KOPT-K1 (cell line): ENCODE results near the gene RASSF5.

ENCODE experiments used
- H3K27ac ChIP-seq: fragments of 200-600 bp; sonication (generic); 2 replicates; pipeline ENCODE4 v1.5.1; 2016; ENCODE audit warnings: antibody characterized with exemption, mild to moderate bottlenecking, low read depth, low read length; ENCODE audit not compliant: poor library complexity, severe bottlenecking
- H3K36me3 ChIP-seq: fragments of 200-600 bp; sonication (generic); 2 replicates; pipeline ENCODE4 v1.5.1; 2017; ENCODE audit warnings: antibody characterized with exemption, mild to moderate bottlenecking, low read length, moderate library complexity; ENCODE audit not compliant: insufficient read depth
- H3K9me3 ChIP-seq: fragments of 200-600 bp; sonication (generic); 2 replicates; pipeline ENCODE4 v1.5.1; 2017; ENCODE audit warnings: antibody characterized with exemption, low read length, mild to moderate bottlenecking; ENCODE audit not compliant: insufficient read depth, poor library complexity, severe bottlenecking

Gene RASSF5

GRCh38 chr1:206500046-206500445, 7.3 kb upstream of the RASSF5 start:
- Histone ChIP-seq H3K27ac (no peak overlapping the region), H3K36me3 (peaks cover 44% of the 10 kb centered on the region), H3K9me3 (no peaks in the 10 kb centered on the region)

GRCh38 chr1:206501881-206502280, 5.5 kb upstream of the RASSF5 start:
- Histone ChIP-seq H3K36me3 (peaks cover 26% of the 10 kb centered on the region), H3K27ac (no peak overlapping the region), H3K9me3 (no peaks in the 10 kb centered on the region)

DNA sequence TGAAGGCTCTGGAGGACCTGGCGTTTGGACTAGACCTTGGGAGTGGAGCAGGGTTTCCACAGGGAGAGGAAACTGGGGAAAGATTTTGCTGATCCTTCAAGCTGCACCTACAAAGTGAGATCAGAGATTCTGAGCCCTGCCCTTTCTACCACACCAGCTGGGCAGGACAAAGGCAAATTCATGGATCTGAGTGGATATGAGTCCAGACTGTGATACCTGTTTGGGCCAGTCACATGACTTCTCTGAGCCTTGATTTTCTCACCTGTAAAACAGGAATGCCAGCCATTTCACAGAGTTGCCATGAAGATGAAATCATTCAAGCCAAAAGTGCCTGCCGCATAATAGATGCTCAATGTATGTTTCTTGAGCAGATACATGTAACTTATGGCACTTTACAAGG, 4.9 kb upstream of the RASSF5 start:
- H3K27ac ChIP-seq = no peak overlapping the region

DNA sequence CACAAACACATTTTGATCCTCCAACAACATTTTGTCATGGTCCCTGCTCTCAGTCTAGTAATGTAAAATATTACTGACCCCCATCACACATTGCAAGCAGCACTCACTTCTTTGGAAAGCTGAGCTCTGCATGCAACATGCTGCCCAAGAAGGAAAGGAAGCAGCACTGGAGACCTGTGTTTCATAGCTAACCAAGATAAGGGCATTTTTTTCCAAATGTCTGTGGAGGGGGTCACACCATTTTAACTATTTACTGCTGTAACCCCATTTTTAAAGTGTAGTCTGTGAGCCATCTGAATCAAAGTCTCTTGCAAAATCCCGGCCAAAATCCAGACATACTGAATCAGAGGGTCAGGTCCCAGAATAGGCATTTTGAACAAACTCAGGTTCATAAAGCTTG, 4.5 kb upstream of the RASSF5 start:
- H3K36me3 ChIP-seq = peaks cover 17% of the 10 kb centered on the region; the same call in 1 of the 2 replicates
- no peaks in the 10 kb centered on the region for H3K9me3 ChIP-seq
- no peak overlapping the region for H3K27ac ChIP-seq

More for the DNA sequence above, 4.9 kb upstream of the RASSF5 start:
- H3K9me3 ChIP-seq = no peaks in the 10 kb centered on the region
- H3K36me3 ChIP-seq = peaks cover 21% of the 10 kb centered on the region; the same call in 1 of the 2 replicates

- peaks cover 7% of the 10 kb centered on the region; the same call in 1 of the 2 replicates for H3K36me3 ChIP-seq
- no peak overlapping the region for H3K27ac ChIP-seq
- H3K9me3 ChIP-seq = no peaks in the 10 kb centered on the region
Observed at GRCh38 chr1:206503591-206504362, 3.6 kb upstream of the RASSF5 start.

DNA sequence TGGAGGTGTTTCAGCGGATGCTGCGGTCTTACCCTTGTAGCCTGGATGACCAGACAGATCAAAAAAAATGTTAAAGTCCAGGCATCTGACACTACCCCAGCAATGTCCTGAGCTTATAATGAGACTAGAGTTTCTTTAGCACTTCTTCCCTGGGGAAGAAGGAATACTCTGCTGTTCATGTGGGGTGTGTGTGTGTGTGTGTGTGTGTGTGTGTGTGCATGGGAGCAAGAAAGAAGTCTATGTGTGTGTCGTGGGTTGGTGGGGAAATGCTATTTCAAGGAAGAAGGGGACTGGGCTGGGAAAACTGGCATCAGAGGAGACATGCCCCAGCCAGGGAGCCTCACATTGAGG, 3.0 kb upstream of the RASSF5 start:
- Histone ChIP-seq H3K9me3 (no peaks in the 10 kb centered on the region), H3K36me3 (0 out of 2 replicates have a peak, but pooled peaks cover 4% of the 10 kb centered on the region), H3K27ac (no peak overlapping the region)

DNA sequence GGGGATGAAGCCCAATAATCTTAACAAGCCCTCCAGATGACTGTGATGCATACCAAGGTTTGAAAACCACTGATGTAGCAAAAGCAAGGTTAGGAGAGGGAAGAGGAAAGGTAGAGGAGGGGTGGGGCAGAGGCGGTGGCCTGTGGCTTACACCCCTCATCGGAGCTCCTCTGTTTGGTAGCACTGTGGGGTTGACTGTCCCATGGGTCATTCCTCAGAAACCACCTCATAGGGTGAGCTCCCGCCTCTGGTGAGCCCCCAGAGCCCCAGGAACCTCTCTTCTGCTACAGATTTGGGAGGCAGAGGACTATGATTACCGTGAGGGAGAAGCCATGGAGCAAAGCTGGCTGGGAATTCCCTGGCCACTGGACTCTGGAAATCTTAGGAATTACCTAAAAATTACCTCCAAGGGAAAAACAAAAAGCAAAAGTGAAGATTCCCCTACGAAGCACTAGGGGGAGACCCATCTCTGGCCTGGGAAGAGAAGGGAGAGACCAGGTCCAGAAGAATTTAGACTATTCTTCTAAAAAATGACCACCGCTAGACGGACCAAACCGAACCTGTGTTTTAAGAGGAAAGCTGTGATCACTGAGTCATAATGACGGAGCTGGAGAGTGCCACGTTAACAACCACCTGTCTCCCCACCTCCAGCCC, 1.5 kb upstream of the RASSF5 start:
- H3K27ac ChIP-seq = no peak overlapping the region
- H3K9me3 ChIP-seq = no peaks in the 10 kb centered on the region
- no peaks in the 10 kb centered on the region for H3K36me3 ChIP-seq

DNA sequence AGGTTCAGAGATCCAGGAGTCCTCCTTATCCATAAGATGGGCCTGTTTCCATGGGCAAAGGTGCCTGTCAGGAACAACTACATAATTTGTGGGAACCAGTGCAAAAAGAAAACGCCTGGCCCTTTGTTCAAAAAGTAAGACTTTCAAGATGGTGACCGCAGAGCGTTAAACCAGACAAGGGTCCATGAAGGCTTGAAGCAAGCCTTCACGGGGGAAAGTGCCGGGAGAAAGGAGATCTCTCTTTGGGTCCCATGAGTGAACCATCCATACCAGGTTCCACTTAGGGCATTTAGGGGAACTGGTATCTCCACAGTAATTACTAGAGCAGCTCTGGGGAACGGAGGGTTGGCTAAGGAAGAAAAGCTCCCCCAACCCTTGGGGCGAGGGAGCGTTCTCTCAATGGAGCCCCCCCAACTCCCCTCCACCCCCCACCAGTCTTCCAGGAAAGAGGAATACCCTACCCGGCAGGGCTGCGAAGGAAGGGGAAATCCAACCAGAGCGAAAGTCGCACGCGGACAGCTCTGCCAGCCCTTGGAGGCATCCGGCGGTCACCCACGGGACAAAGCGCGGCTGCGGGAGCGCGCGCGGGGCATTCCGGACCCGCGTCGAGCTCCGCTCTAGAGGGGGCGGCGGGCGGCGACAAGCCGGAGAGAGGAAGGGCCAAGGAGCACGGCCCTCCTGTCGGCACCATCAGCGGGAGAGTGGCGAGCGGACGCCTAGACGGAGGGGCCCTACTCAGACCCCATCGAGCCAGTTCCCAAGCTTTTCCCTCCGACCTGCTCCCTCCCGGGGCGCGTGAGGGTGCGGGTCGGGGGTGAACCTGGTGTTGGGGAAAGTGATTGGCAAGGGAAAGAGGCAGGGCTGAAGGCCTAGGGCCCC, 687 bp upstream of the RASSF5 start:
- no peaks in the 10 kb centered on the region for H3K36me3 ChIP-seq
- no peak overlapping the region for H3K27ac ChIP-seq
- H3K9me3 ChIP-seq = no peaks in the 10 kb centered on the region

DNA sequence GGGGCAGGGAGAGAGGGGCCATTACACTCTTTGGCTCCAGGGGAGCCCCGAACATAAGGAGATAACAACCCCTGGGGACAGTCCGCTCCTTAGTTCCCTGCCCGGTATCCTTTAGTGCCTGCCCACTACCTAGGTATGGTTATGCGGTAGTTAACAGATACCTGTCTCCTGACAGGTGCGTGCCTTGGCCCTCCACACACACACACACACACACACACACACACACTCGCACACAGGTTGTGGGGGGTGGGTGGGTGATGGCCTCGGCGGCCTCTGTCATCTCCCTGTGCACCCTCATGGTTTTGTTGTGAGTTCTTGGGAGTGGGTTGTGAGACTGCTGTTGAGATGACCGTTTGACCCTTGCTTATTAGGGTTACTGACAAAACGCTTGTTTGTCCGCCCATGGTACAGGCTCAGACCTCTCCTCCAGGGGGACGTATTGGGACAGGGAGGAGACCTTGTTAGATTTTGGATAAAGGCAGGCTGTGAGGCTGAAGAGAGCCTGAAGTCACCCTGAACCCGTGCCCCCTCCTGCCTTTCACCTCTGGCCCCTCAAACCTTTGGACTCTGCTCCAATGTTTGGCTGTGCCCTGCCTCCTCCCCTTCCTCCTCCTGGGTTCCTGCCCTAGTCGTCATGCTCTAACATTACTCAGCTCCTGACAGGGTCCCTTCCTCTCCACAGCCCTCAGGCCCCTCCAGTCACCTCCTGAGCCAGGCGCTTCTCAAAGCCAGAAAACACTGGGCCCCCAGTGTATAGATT, 979 bp downstream of the RASSF5 start:
- Histone ChIP-seq H3K27ac (no peak overlapping the region), H3K36me3 (no peaks in the 10 kb centered on the region), H3K9me3 (no peaks in the 10 kb centered on the region)

GRCh38 chr1:206508956-206509355, 1.6 kb downstream of the RASSF5 start:
- H3K36me3 ChIP-seq = no peaks in the 10 kb centered on the region

DNA sequence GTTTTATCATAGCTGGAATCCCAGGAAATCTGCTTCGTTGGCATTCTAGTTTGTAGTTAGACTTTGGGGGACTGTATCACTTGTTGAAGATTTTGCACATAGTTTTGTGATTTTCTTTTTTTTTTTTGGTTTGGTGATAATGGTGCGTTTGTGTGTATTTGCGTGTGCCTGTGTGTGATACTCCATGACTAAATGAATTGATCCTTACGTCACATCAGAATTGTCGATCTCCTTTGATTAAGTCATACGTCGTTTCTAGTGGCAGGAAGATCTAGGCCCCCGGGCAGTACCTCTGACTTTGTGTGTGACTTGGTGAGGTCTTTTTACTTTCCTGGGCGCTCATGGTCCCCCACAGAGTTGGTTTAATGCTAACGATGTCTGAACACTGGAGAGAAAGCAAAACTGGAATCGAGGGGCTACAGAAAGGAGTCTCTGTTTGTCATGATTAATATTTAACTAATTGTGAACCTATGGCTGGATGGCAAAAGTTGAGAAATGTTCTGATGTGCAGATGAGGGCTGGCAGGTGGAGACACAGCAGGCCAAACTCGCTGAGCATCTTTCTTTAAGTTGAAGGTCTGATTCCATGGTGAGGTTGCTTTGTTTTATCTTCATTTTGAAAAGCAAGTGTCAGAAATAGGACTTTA, 2.4 kb downstream of the RASSF5 start:
- Histone ChIP-seq H3K36me3 (no peaks in the 10 kb centered on the region), H3K27ac (no peak overlapping the region), H3K9me3 (no peaks in the 10 kb centered on the region)

More at GRCh38 chr1:206508956-206509355, 1.6 kb downstream of the RASSF5 start:
- no peaks in the 10 kb centered on the region for H3K9me3 ChIP-seq
- H3K27ac ChIP-seq = no peak overlapping the region

GRCh38 chr1:206510371-206510770, 3.0 kb downstream of the RASSF5 start:
- Histone ChIP-seq H3K27ac (no peak overlapping the region), H3K9me3 (no peaks in the 10 kb centered on the region), H3K36me3 (no peaks in the 10 kb centered on the region)

- no peaks in the 10 kb centered on the region for H3K36me3 ChIP-seq
- no peak overlapping the region for H3K27ac ChIP-seq
- no peaks in the 10 kb centered on the region for H3K9me3 ChIP-seq
Observed at GRCh38 chr1:206511362-206512057, 4.2 kb downstream of the RASSF5 start.
